Astrocyte (in vitro differentiated cells and primary cell): Measurements from ENCODE around the gene POU3F3. TPM values are rescaled to one million over a fixed set of nuclear protein-coding genes. Genes with fewer than 3 reads are reported as not detected.

Experiments used
- DNase-seq: peaks from one replicate; pipeline ENCODE4 v3.0.0-alpha.2; 2010; ENCODE audit warnings: low read depth
- FAIRE-seq: peaks from 2 replicates; lab custom pipeline; 2011; peaks lifted over from hg19 to GRCh38; lab: Jason Lieb, UNC
- H2AFZ ChIP-seq: 2 replicates; pipeline ENCODE4 v1.6.0; 2012; ENCODE audit warnings: low read depth, low read length, inconsistent platforms
- H3K27ac ChIP-seq: 2 replicates; pipeline ENCODE4 v1.5.1; 2011; ENCODE audit warnings: low read depth, low read length, inconsistent platforms
- H3K27me3 ChIP-seq: 2 replicates; pipeline ENCODE4 v1.6.0; 2011; ENCODE audit warnings: low read length, inconsistent platforms; ENCODE audit not compliant: insufficient read depth
- H3K36me3 ChIP-seq: 2 replicates; pipeline ENCODE4 v1.5.1; 2011; ENCODE audit warnings: low read length, inconsistent platforms; ENCODE audit not compliant: insufficient read depth
- H3K4me1 ChIP-seq: 2 replicates; pipeline ENCODE4 v1.5.1; 2011; ENCODE audit warnings: low read length, inconsistent platforms; ENCODE audit not compliant: insufficient read depth
- H3K4me2 ChIP-seq: 2 replicates; pipeline ENCODE4 v1.6.0; 2012; ENCODE audit warnings: low read length, inconsistent platforms
- H3K4me3 ChIP-seq: 2 replicates; pipeline ENCODE4 v1.5.1; 2011; ENCODE audit warnings: low read depth, mild to moderate bottlenecking, low read length, inconsistent platforms; ENCODE audit not compliant: insufficient read depth
- H3K79me2 ChIP-seq: 2 replicates; pipeline ENCODE4 v1.6.0; 2012; ENCODE audit warnings: mild to moderate bottlenecking, low read length, inconsistent platforms; ENCODE audit not compliant: insufficient read depth
- H3K9ac ChIP-seq: 2 replicates; pipeline ENCODE4 v1.6.0; 2012; ENCODE audit warnings: mild to moderate bottlenecking, low read length, inconsistent platforms
- H3K9me3 ChIP-seq: 2 replicates; pipeline ENCODE4 v1.5.1; 2012; ENCODE audit warnings: low read depth, mild to moderate bottlenecking, low read length, inconsistent platforms; ENCODE audit not compliant: insufficient read depth
- H4K20me1 ChIP-seq: 2 replicates; pipeline ENCODE4 v1.6.0; 2012; ENCODE audit warnings: low read length, inconsistent platforms; ENCODE audit not compliant: insufficient read depth
- H3K27ac Mint-ChIP-seq: one replicate; pipeline ENCODE4 v1.8.0; 2021; ENCODE audit warnings: mild to moderate bottlenecking, mixed read lengths; ENCODE audit not compliant: unreplicated experiment
- H3K27me3 Mint-ChIP-seq: one replicate; pipeline ENCODE4 v1.8.0; 2021; ENCODE audit warnings: low read depth, mixed read lengths; ENCODE audit not compliant: unreplicated experiment
- H3K36me3 Mint-ChIP-seq: one replicate; pipeline ENCODE4 v1.8.0; 2021; ENCODE audit warnings: low read depth, mixed read lengths; ENCODE audit not compliant: unreplicated experiment
- H3K4me1 Mint-ChIP-seq: one replicate; pipeline ENCODE4 v1.8.0; 2021; ENCODE audit warnings: low read depth, mixed read lengths; ENCODE audit not compliant: unreplicated experiment
- H3K4me3 Mint-ChIP-seq: one replicate; pipeline ENCODE4 v1.8.0; 2021; ENCODE audit warnings: mild to moderate bottlenecking, moderate library complexity, mixed read lengths; ENCODE audit not compliant: unreplicated experiment
- H3K9me3 Mint-ChIP-seq: one replicate; pipeline ENCODE4 v1.8.0; 2021; ENCODE audit warnings: mild to moderate bottlenecking, mixed read lengths; ENCODE audit not compliant: unreplicated experiment
- CTCF ChIP-seq: IDR thresholded peaks from 2 replicates; pipeline ENCODE4 v1.5.1; 2011; ENCODE audit warnings: low read depth, mild to moderate bottlenecking, inconsistent platforms, low read length, moderate library complexity; ENCODE audit not compliant: insufficient read depth
- EZH2 ChIP-seq: IDR thresholded peaks from 2 replicates; pipeline ENCODE4 v1.6.1; 2012; ENCODE audit warnings: mild to moderate bottlenecking, low read length, inconsistent platforms; ENCODE audit not compliant: insufficient read depth
- total RNA-seq: library from RNA; stranded (reverse); gene quantifications from 2 replicates; pipeline ENCODE4 v1.2.1, GENCODE V29; 2021

POU3F3 gene
- total RNA-seq, 1 donor from 2014 or later: 0.09 TPM

- DNase-seq (no peak), FAIRE-seq (no peak)
- Histone ChIP-seq H3K4me3 (peak overlapping the region; percentile 61), H3K9ac (peak overlapping the region; percentile 88), H3K27ac (peak overlapping the region; percentile 63), H2AFZ (no peak overlapping the region), H4K20me1 (peaks cover 14% of the 10 kb centered on the region), H3K27me3 (peaks cover 26% of the 10 kb centered on the region), H3K4me1 (peaks cover 10% of the 10 kb centered on the region), H3K36me3 (no peaks in the 10 kb centered on the region), H3K79me2 (peaks cover 69% of the 10 kb centered on the region), H3K9me3 (no peaks in the 10 kb centered on the region), H3K4me2 (peak overlapping the region; percentile 86)
- Mint-ChIP-seq H3K36me3 (peaks cover 6% of the 10 kb centered on the region), H3K27me3 (peaks cover 70% of the 10 kb centered on the region), H3K27ac (peak overlapping the region; percentile 83), H3K9me3 (peaks cover 29% of the 10 kb centered on the region), H3K4me3 (no peak overlapping the region), H3K4me1 (peaks cover 8% of the 10 kb centered on the region)
- TF ChIP-seq EZH2: no peak
- no peak for TF ChIP-seq CTCF
Measured at GRCh38 chr2:104857262-104858005, 3.5 kb downstream of the POU3F3 start.

GRCh38 chr2:104858006-104858978, 4.4 kb downstream of the POU3F3 start:
- peak overlapping the region; percentile 67 for H3K27ac Mint-ChIP-seq
- Histone ChIP-seq H2AFZ (no peak overlapping the region), H3K27me3 (peaks cover 30% of the 10 kb centered on the region), H3K4me1 (peaks cover 12% of the 10 kb centered on the region), H3K36me3 (no peaks in the 10 kb centered on the region), H4K20me1 (peaks cover 14% of the 10 kb centered on the region), H3K4me2 (peak overlapping the region; percentile 86), H3K4me3 (peak overlapping the region; percentile 61), H3K9ac (peak overlapping the region; percentile 88), H3K9me3 (no peaks in the 10 kb centered on the region), H3K27ac (peak overlapping the region; percentile 63), H3K79me2 (peaks cover 78% of the 10 kb centered on the region)
- no peak overlapping the region for H3K4me3 Mint-ChIP-seq
- DNase-seq: no peak
- peaks cover 6% of the 10 kb centered on the region for H3K36me3 Mint-ChIP-seq
- peaks cover 24% of the 10 kb centered on the region for H3K9me3 Mint-ChIP-seq
- H3K27me3 Mint-ChIP-seq: peaks cover 70% of the 10 kb centered on the region
- no peak for FAIRE-seq
- no peak for TF ChIP-seq EZH2
- peaks cover 8% of the 10 kb centered on the region for H3K4me1 Mint-ChIP-seq

GRCh38 chr2:104859291-104859765, 5.4 kb downstream of the POU3F3 start:
- DNase-seq (no peak), FAIRE-seq (no peak)
- H3K9me3 Mint-ChIP-seq: peaks cover 22% of the 10 kb centered on the region
- TF ChIP-seq EZH2 (no peak), CTCF (no peak)
- Histone ChIP-seq H3K9me3 (no peaks in the 10 kb centered on the region), H3K27ac (peak overlapping the region; percentile 52), H4K20me1 (peaks cover 11% of the 10 kb centered on the region), H3K79me2 (peaks cover 84% of the 10 kb centered on the region), H2AFZ (no peak overlapping the region), H3K36me3 (no peaks in the 10 kb centered on the region), H3K4me1 (peaks cover 17% of the 10 kb centered on the region), H3K9ac (peak overlapping the region; percentile 88), H3K4me3 (peak overlapping the region; percentile 61), H3K27me3 (peaks cover 29% of the 10 kb centered on the region), H3K4me2 (peak overlapping the region; percentile 86)
- H3K36me3 Mint-ChIP-seq: peaks cover 5% of the 10 kb centered on the region
- no peak overlapping the region for H3K4me3 Mint-ChIP-seq
- H3K27me3 Mint-ChIP-seq: peaks cover 72% of the 10 kb centered on the region
- H3K27ac Mint-ChIP-seq: peak overlapping the region; percentile 9
- H3K4me1 Mint-ChIP-seq: peaks cover 8% of the 10 kb centered on the region
